Liver (tissue), 3 donors: ENCODE results near the gene BID.

Source experiments
- ATF3 ChIP-seq: IDR thresholded peaks from 2 replicates; pipeline ENCODE4 v1.6.1; 2016; ENCODE audit warnings: antibody characterized with exemption
- CTCF ChIP-seq: fragments of 150-350 bp; IDR thresholded peaks from 2 replicates; pipeline ENCODE4 v1.5.1; 2017; ENCODE audit warnings: improper control_type of control experiment, low read depth, low read length; ENCODE audit not compliant: missing input control
- EGR1 ChIP-seq, 2 donors: IDR thresholded peaks; 2 replicates each; pipeline ENCODE4 v1.6.1; 2016 to 2018; ENCODE audit warnings: antibody characterized with exemption in 2 of 2, low read depth in 2 of 2
- FOXA1 ChIP-seq: IDR thresholded peaks from 2 replicates; pipeline ENCODE4 v1.6.1; 2016; ENCODE audit warnings: antibody characterized with exemption
- GABPA ChIP-seq, 2 donors: IDR thresholded peaks in 1 of 2; conservative IDR thresholded peaks in 1 of 2; 2 replicates each; pipeline ENCODE4 v1.6.1; 2016; ENCODE audit warnings: antibody characterized with exemption in 2 of 2, mild to moderate bottlenecking in 1 of 2, moderate library complexity in 1 of 2
- JUND ChIP-seq, 2 donors: IDR thresholded peaks; 2 replicates each; pipeline ENCODE4 v1.6.1; 2016; ENCODE audit warnings: antibody characterized with exemption in 2 of 2
- MAX ChIP-seq: IDR thresholded peaks from 2 replicates; pipeline ENCODE4 v1.6.1; 2016; ENCODE audit warnings: antibody characterized with exemption
- RAD21 ChIP-seq, 2 donors: IDR thresholded peaks; 2 replicates each; pipeline ENCODE4 v1.6.1; 2016; ENCODE audit warnings: antibody characterized with exemption in 2 of 2, mild to moderate bottlenecking in 2 of 2
- REST ChIP-seq: IDR thresholded peaks from 2 replicates; pipeline ENCODE4 v1.6.1; 2016; ENCODE audit warnings: antibody characterized with exemption, mild to moderate bottlenecking
- RXRA ChIP-seq, 2 donors: IDR thresholded peaks; 2 replicates each; pipeline ENCODE4 v1.6.1; 2017 to 2018; ENCODE audit warnings: antibody characterized with exemption in 2 of 2, mild to moderate bottlenecking in 1 of 2
- SP1 ChIP-seq: IDR thresholded peaks from 2 replicates; pipeline ENCODE4 v1.6.1; 2018; ENCODE audit warnings: antibody characterized with exemption, mild to moderate bottlenecking
- TAF1 ChIP-seq: conservative IDR thresholded peaks from 2 replicates; pipeline ENCODE4 v1.6.1; 2016; ENCODE audit warnings: antibody characterized with exemption, mild to moderate bottlenecking
- YY1 ChIP-seq: IDR thresholded peaks from 2 replicates; pipeline ENCODE4 v1.6.1; 2016; ENCODE audit warnings: antibody characterized with exemption, mild to moderate bottlenecking
- ZBTB33 ChIP-seq: IDR thresholded peaks from 2 replicates; pipeline ENCODE4 v1.6.1; 2016; ENCODE audit warnings: antibody characterized with exemption
- donor health status: healthy.
- donor health status: healthy.

- TF ChIP-seq CTCF (no peak), GABPA (IDR thresholded peaks at IDR 0.05 in 1 of 2, conservative IDR thresholded peaks at IDR 0.05 in 1 of 2) (no peak), TAF1 (no peak), ZBTB33 (no peak), RAD21 (IDR thresholded peaks at IDR 0.05) (no peak), FOXA1 (no peak), EGR1 (IDR thresholded peaks at IDR 0.05; ENCODE audit: low read depth in 2 of 2) (no peak), MAX (no peak), RXRA (IDR thresholded peaks at IDR 0.05) (no peak), REST (no peak), YY1 (no peak), JUND (IDR thresholded peaks at IDR 0.05) (no peak), SP1 (no peak), ATF3 (no peak)
Observed at GRCh38 chr22:17738386-17739128, 35.7 kb downstream of the BID start.
